COLO829 (cell line): ENCODE results near the gene KCNQ1.
"Not testable (repeated sequence)": the region's sequence is repeated elsewhere in the genome, so short reads cannot be mapped to it uniquely, and the experiment has no call there.

Experiments used
- DNase-seq: peaks from one replicate; pipeline ENCODE4 v3.0.0; 2012; ENCODE audit warnings: low spot score

KCNQ1 gene

DNA sequence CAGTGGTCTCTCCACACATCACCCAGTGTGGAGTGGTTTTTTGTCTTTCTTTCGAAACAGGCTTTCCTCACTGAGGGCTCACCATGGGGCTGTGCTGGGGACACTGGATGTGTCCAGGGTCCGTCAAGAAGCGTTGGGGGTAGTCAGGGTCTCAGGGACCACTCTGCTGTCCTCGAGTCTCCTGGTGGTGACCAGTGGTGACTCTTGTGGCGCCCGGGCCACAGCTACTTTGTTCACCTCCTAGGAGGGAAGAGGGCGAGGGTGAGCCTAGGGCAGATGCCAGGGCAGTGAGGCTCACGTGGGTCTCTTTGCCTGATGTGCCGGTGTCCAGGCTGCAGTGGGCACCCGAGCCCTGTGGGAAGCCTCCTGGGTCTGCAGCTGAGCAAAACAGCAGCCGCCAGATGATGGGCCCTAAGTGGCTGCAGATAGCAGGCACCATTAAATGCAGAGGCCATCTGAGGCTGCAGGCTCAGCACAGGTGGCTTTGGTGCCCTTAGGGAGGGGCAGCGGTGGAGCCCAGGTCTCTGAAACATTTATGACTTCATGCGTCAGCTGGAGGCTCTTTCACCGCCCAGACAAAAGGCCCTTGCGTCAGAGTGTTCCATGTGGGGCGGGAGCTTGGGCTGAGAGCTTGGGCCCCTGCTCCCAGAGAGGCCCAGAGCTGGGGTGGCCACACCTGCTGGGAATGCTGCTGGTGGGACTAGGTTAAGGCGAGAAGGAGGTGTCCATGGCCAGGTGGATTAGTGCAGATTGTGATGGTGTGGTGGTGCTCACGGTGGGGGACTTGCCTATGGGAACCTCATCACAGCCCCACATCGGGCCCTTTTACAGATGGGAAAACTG is 29.5 kb downstream of the KCNQ1 start:
- DNase-seq = no peak

DNA sequence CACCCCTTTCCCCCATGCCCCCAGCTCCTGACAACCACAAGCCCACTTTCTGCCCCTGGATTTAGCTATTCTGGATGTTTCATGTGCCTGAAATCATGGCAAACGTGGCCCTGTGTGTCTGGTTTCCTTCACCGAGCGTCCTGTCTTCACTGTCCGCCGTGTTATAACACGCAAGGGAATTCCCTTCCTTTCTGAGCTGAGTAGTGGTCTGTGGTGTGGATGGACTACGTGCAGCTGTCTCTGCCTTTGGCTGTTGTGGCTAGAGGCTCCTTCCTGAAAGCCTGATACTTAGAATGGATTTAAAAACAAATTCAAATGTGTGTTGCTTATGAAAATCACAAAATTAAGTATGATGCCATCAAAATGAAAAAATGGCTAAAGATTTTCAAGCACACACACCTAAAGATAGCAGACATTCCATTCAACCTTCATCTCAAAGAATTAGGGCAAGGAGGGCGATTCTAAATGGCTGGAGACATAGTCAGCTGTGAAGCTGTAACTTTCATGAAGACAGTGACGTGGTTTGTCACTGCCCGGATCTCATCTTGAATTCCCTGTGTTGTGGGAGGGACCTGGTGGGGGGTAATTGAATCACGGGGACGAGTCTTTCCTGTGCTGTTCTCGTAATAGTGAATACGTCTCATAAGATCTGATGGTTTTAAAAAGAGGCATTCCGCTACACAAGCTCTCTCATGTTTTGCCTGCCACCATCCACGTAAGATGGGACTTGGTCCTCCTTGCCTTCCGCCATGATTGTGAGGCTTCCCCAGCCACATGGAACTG is 30.5 kb downstream of the KCNQ1 start:
- DNase-seq = no peak

DNA sequence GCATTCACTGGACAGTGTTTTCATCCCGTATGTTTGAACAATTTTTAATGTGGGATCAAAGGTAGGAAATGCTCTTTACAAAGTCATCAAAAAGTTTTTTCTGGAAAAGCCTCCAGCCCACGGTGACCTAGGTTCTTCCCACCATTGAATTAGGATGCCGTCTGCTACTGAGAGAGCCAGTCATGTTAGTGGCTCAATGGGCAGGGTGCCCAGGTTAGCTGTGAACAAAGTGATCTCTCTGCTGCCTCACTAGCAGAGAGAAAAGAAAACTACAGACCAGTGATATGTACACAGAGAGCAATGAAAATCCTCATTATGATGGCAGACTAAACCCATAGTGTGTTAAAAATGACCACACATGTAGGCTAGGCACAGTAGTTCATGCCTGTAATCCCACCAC is 32.4 kb downstream of the KCNQ1 start:
- no peak for DNase-seq

DNA sequence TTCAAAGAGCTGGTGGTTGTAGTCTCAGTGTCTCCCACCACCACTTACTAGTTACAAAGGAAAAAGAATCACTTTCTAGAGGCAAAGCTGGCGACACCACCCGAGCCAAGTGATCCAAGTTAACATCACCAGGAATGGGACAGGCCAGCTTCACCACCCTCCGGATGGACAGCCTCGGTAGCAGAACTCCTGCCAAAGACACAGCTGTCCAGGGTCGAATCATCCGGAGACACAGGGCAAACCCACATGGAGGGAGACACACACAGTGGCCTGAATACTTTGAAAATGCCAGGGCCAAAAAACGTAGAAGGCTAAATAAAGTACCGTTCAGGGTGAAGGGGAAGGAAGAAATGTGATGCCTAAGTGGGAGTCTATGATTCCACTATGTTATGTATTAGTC is 33.1 kb downstream of the KCNQ1 start:
- no peak for DNase-seq

DNA sequence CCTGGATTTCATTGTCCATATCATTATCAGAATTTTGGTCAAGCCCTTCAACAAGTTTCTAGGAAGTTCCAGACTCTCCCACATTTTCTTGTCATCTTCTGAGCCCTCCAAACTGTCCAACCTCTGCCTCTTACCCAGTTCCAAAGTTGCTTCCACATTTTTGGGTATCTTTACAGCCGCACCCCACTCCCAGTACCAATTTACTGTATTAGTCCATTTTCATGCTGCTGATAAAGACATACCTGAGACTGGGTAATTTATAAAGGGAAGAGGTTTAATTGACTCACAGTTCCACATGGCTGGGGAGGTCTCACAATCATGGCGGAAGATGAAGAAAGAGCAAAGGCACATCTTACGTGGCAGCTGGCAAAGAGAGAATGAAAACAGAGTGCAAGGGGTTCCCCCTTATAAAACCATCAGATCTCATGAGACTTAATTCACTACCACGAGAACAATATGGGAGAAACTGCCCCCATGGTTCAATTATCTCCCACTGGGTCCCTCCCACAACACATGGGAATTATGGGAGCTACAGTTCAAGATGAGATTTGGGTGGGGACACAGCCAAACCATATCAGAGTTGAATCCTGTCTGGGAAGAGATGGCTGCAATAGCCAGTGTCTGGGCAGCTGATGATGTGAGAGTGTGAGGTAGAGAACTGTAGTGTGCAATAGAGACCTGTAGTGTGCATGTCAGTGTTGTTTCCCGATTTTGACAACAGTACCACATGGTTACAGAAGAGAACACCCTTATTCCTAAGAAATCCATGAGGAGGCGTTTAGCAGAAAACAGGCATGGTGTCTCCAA is 35.5 kb downstream of the KCNQ1 start:
- not testable (repeated sequence) for DNase-seq

DNA sequence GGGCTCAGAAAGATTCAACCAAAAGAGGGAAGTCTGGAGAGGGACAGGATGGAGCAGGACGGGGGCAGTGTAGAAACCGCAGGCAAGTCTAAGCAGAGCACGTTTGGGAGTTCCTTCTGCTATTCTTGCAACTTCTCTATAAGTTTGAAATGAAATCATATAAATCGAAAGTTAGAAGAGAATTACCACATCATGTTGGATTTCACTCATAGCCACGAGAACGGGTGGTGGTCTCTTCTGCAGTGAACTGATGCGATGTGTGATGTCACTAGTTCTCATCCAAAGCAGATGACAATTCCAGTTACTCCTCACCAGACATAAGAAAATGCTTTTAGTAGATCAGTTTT is 36.0 kb downstream of the KCNQ1 start:
- no peak for DNase-seq

DNA sequence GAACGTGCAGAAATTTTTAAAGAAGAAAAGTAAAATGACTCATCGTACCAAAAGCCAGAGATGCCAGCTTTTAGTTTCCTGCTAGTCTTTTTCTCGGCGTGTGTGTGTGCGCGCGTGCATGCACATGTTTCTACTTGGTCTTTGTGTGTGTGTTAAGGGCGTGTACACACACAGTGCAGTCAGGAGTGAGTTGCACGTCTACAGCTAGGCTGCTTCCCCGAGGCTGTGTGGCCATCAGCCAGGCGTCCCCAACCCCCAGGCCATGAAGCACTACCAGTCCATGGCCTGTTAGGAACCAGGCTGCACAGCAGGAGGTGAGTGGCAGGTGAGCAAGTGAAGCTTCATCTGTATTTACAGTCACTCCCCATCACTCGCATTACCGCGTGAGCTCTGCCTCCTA is 36.4 kb downstream of the KCNQ1 start:
- DNase-seq = no peak

DNA sequence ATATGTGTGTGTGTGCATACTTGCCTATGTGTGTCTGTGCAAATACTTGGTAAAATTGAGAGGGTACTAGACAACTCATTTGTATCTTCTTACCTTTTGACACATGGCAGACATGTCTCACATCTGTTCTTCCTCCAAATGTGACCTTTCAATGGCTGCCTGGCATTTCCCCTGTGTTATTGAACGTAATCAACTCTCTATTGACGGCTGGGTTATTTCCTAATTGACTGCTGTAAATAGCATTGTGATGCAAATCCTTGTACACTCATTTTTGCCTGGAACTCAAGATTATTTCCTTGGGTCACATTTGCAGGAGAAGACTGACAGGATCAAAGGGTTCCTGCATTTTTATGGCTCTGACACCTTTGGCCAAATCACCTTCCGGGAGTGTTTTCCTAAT is 37.4 kb downstream of the KCNQ1 start:
- DNase-seq = no peak

DNA sequence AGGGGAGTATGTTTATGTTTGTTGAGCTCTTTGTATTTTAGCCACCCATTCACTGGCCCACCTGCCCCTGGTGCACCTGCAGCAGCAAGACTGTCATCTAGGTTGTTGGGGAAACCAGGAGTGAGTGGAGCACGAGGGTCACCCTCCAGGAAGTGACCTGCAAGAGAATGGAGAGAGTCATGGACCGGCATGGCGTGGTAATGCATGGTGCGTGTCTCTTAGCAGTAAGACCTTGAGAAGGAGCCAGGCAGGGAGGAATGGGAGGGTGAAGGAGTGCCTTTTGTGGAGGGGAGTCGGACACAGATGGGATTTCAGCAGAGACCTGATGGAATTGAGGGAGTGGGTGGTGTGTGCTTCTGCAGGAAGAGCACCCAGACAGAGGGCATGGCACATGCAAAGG is 37.9 kb downstream of the KCNQ1 start:
- no peak for DNase-seq

DNA sequence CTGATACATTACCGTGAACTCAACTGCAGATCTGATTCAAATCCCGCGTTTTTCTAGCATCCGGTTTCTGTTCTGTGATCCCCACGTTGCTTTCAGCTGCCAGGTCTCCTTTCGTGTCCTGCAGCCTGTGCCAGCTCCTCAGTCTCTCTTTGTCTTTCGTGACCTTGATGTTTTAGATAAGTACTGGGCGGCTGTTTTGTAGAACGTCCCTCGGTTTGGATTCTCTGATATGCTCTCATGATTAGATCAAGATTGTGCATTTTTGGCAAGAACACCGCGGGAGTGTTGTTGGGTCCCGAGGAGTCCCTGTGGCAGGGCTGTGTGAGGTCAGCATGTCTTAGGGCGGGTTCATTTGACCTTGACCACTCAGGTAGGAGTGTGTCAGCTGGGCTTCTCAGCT is 38.6 kb downstream of the KCNQ1 start:
- no peak for DNase-seq

DNA sequence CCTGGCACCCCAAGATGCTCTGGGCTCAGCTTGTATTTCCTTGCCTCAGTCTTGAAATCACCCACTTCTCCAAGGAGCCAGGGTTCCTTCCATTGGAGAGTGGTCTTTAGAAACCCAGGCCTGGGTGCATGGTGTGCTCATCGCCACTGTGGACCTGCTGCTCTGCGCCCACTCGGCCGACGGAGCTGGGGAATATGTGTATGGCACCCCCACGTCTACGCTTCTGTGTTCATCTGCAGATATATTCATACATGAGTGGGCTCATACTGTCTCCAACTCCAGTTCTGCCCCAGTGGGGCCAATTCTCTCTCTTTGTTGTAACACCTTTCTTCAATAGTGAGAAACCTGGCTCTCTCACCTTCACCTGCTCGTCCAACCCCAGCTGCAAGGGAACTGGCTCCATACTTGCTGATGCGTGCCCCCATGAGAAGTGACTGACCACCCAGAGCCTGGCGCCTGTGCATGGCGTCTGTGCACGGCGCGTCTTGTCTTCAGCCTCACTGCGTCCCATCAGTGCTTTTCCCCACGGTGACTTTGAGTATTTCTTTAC is 39.8 kb downstream of the KCNQ1 start:
- no peak for DNase-seq

DNA sequence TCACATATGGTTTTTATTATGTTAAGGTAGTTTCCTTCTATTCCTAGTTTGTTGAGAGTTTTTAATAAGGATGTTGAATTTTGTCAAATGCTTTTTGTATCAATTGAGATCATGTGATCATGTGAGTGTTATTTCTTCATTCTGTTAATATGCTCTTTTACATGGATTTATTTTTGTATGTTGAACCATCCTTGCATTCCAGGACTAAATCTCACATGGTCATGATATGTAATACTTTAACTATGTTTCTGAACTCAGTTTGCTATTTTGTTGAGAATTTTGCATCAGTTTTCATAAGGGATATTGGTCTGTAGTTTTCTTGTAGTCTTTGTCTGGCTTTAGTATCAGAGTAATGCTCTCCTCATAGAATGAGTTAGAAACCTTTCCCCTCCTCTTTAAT is 43.2 kb downstream of the KCNQ1 start:
- no peak for DNase-seq

DNA sequence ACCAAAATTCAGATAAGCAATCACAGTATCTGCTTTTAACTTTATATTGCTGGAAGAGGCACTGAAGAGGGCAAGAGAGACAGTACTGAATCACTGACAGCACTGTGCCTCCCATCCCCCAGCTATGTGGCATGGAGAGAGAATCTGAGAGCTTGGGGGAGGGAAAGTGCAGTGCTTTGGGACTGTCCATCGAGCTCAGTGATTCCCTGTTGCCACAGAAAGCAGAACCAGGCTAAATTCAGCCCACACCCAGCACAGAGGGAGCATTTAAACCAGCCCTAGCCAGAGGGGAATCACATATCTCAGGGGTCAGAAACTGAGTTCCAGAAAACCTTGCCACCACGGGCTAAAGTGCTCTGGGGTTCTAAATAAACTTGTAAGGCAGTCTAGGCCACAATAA is 44.3 kb downstream of the KCNQ1 start:
- DNase-seq = no peak

DNA sequence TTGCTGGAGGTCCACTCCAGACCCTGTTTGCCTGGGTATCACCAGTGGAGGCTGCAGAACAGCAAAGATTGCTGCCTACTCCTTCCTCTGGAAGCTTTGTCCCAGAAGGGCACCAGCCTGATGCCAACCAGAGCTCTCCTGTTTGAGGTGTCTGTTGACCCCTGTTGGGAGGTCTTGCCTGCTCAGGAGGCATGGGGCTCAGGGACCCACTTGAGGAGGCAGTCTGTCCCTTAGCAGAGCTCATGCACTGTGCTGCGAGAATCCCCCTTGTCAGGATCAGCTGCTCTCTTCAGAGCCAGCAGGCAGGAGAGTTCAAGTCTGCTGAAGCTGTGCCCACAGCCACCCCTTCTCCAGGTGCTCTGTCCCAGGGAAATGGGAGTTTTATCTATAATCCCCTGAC is 53.1 kb downstream of the KCNQ1 start:
- not testable (repeated sequence) for DNase-seq

DNA sequence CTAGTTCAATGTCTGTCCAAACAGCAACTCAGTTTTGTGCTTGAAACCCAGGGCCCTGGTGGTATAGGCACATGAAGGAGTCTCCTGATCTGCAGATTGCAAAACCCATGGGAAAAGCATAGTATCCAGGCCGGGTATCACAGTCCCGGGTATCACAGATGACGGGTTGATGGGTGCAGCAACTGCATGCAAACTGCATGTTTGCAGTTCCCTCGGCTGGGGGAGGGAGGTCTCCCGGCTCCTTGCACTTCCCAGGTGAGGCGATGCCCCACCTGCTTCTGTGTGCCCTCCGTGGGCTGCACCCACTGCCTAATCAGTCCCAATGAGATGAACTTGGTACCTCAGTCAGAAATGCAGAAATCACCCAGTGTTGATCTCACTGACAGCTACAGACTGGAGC is 53.9 kb downstream of the KCNQ1 start:
- DNase-seq = no peak

DNA sequence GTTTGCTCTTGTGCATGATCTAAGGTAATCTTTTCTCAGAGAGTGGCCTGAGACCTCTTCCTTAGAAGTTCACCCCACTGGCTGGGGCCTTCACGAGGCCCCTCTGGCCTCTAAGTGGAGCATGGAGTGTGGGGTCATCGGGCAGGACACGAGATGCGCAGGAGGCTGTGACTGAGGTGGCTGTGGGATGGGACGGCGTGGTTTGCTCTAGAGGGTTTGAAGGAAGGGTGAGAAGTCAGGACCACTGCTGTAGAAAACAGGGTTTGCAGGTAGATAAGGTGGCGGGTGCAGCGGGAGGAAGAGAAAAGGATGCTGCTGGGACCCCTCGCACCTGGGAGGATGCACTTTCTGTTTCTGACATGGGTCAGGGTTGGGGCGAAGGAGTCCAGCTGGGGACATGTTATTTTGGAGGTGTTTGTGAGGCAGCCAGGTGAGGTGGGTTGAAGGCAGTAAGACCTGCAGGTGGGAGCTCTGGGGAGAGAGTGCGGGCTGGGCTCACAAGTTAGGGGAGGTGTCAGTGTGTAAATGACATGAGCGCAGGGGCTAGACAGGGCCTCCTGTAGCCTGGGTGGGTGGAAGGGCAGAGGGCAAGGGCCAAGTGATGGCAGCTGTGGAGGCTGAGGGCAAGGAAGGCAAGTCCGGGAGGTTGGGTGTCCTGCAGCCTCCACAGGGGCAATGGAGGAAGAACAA is 62.5 kb downstream of the KCNQ1 start:
- DNase-seq = no peak

DNA sequence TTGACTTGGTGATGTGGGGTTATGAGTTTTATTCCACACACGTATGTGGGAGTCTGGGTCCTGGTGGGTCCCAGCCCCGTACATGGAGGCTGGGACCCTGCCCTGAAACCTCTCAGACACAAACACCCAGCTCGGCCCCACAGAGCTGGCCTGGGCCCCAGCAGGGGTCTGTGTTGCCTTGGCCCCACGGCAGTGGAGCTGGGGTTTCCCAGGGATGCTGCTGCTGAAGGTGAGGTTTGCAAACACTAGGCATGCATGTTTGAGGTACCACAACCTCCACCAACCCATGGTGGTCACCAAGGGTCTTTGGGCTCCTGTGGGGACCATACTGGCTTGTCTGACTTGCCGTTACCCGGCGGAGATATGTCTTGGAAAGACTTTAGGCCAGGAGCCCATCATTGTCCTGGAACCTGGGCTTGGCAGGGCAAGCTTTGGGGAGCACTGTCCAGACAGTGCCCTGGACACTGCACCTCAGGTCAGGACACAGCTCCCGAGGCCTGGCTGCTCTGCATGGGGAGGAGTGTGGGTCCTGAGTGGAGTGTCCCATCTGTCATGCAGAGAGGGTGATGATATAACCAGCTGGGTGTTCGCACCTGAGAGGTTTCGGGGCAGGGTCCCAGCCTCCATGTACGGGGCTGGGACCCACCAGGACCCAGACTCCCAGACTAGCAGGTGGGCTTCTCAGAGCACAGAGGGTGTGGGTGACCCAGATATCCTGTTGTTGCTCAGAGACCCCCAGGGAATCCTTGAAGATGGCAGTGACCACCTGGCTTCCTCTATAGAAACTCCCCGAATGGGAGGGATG is 63.3 kb downstream of the KCNQ1 start:
- no peak for DNase-seq

DNA sequence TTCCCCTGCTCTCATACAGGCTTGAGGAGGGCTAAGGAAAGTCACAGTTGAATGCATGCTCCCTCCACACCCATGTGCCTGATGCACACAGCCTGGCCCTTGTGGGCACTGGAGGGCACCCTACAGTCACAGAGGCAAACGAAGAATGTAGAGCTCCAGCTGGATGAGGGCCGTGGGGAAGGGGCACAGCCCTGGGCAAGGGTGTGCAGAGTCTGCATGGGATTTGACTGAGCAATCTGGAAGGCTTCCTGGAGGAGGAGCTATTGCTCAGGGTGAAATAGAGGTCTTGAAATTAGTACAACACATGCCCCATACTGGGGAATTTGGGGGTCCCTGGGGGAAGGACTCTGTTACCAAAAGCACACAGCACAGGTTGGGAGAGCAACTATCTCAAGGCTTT is 64.0 kb downstream of the KCNQ1 start:
- no peak for DNase-seq

DNA sequence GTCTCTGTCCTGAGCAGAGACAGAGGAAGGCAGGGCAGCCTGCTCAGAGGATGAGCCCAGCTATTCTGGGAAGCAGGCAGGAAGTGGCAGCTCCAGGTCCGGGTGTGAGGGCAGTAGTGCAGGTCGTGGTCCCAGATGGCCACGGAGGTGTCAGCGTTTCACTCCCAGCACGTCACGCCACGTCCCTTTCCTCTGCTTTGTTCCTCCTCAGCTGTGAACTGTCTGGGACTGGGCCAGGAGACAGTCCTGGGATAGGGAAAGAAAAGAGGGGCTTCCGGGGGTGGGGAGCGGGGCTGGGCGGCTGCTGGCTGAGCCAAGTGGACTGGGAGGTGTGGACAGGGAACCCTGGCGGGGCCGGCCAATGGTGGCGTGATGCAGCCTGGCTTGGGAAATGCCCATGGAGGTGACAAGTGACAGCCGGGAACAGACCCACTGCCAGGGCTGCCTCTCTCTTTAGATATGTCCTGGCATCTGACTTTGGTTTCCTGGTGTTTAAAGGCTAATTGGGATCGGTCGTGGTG is 64.7 kb downstream of the KCNQ1 start:
- DNase-seq = no peak

DNA sequence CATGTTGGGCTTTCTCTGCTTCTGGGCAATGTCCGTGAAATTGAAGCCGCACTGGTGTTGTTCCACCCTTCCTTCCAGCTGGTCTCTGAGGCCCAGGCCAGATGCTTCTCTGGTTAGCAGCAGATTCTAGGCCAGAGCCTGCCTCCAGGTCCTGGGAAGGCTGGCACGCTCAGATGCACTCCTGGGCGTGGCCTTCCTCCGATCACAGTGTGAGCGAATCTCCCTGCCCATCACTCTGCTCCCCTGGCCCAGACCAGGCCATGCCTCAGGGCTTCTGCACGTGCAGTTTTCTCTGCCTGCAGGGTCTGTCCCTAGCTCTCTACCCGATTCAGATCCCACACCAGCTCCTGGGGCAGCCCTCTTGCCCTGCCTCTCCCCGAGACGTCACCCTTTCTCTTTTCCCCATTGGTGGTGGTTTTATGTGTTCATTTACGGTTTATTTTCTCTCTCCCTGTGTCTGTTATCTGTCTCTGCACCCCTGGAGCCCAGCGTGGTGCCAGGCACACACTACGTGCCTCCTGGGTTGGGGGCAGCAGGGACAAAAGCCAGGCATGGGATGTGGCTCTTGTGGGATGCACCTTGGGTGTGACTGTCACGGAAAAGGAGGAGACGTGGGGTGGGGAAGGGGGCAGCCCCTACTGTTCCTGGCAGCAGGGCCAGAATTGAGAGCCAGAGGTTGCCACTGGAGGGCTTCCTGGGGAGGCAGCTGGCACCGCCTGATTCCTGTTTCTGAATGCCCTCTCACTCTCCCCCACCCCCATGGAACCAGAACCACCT is 66.0 kb downstream of the KCNQ1 start:
- no peak for DNase-seq
